D341Med (cell line): Measurements from ENCODE around the gene NCKAP5.

Experiments used
- DNase-seq: peaks from one replicate; pipeline ENCODE4 v3.0.0; 2012; ENCODE audit warnings: low spot score

Gene NCKAP5

DNA sequence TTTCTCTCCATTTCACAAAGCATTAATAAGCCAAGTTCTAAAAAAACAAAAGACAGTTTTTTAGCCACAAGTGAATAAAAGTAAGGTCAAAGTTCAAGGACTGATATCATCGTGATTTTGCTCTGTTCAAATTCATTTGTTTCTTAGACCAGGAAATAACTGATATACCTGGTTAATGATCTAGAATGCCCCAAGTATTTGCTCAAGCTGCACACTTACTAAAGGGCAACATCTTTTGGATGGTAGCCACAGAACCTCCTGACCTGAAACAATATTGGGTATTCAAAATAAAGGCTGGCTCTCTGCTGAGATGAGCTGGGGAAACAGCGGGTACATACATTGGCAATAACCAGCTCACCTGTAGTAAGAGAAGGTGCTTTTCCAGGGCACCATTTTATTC is 583.5 kb downstream of the NCKAP5 start:
- no peak for DNase-seq

DNA sequence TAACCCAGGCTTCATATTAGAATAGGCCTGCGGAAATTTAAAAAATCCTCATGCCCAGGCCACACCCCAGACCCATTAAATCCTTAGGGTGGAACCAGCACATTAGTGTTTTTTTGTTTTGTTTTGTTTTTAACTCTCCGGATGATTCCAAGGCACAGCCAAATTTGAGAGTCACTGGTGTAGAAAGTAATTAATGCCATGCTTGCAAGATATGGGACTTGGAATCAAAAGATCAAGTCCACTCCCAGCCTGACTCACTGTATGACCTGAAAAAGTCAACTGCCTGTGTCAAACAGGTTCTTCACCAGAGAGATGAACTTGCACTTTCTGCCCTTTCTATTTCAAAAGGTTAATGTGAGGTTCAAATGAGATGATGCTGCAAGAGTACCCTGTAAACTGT is 588.0 kb downstream of the NCKAP5 start:
- no peak for DNase-seq

DNA sequence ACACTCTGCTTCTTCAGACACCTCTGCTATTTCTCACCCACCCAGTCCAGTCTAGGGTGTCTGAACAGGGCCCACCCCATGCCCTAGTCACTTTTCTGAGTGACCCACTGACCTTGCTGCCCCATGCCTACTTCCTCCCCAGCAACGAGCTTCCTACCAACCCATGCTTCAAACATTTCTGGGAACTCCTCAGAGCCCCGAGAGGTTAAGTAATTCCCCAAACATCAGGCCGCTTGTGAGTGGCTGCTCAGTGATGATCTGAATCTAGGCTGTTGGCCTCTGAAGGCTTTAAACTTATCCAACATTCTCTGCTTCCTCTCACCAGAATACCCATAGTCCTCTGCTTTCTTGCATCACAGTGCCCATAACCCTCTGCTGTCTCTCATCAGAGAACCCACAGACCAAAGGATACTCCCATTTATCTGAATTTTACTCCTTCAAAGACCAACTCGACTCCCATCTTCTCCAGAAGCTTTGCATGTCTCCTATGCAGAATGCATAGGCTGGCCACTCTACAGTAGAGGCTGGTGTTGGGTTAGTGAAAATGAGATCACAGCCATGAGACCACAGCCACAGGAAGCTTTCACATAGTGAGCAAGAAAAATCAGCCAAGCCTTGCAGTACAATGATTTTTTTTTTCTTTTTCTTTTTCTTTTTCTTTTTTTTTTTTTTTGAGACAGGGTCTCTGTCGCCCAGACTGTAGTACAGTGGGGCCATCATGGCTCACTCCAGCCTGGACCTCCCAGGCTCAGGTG is 588.7 kb downstream of the NCKAP5 start:
- DNase-seq, result no peak

DNA sequence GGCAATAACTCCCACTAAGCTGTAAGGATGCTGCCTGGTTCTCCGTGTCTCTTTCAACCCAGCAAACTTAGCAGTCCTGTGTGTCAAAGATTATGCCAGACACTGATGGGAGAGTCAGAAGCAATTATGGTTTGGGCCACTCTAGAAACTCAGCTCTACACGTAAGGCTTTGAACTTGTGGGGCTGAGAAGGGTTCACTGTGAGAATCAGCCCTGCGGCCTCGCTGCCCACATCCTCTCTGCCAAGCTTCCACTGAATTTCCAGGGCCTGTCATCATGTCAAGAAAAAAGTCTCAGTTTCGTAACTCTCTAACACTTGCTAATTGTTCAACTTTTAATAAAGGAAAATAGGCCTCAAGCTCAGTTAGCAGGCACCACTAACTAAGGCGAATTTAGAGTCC is 589.4 kb downstream of the NCKAP5 start:
- no peak for DNase-seq

- no peak for DNase-seq
These were observed 590.3 kb downstream of the NCKAP5 start for GRCh38 chr2:132977812-132978529.

DNA sequence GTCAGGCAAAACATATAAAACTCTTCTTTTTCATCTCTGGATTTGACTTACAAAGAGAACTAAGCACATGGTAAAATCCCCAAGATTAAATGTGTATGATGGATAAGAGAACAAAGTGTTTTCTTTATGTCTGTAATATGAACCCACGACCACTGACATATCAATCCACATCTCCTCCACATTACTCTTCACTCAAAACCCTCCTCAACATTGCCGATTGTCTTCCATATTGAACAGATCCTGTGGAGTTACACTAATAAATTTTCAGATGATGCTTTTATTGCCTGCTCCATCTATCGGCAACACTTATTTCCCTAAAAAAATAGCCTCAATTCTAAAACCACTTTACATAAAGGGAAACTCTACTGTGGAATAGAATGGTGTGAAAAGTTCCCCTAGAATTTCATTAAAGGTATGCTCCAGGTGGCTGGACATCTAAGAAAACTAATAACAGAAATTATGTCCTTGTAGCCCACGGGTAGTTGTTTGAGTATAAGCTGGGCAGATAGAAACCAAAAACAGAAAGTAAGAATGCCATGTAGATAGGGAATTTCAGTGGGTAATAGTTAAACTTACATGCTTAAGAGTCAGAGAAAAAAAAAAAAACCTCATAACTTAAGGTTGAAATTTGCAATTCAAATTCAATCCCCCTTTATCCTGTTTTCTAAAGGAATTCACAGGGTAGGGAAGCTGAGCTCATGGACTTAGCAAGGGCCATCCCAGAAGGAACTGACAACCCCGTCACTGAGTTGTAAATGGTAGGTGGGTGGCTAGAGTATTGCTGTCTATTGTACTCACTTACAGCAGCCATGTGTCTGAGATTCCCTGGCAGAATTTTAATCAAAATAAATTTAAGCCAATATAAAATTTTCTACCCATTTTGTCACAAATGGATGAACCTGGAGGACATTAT is 592.8 kb downstream of the NCKAP5 start:
- DNase-seq, result no peak

GRCh38 chr2:132974467-132975095 is 593.7 kb downstream of the NCKAP5 start:
- no peak for DNase-seq

DNA sequence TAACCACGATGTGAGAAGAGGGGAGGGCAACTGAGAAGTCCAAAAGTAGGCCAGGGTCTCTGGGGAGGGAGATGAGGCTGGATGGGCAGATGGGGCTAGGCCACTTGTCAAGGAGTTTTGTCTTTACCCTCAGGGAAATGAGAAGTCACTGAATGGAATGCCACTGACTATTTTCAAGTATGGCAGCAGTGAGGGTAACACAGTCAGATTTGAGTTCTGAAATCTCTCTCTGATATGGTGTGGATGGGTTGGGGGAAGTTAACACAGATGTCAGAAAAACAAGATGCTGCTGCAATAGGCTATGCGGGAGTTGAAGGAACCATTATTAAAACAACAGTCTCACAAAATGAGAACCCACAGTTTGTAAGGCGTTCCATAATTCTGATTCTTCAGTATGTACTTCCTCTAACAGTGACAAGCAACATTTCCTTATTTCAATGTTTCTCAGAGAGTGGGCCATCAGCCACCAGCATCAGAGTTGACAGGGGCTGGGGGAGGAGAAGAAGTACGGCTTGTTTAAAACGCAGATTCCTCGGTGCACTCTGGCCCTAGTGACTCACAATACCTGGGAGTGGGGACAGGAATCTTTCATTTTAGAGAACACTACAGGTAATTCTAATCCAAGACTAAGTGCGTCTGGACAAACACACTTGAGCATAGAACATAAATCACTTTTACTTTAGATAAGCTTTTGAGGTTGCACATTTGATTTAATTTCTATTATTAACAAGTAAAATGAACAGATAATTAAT is 596.8 kb downstream of the NCKAP5 start:
- no peak for DNase-seq

- DNase-seq, result no peak
These were observed 598.8 kb downstream of the NCKAP5 start for GRCh38 chr2:132969371-132969985.

- no peak for DNase-seq
These were observed 602.8 kb downstream of the NCKAP5 start for GRCh38 chr2:132965460-132965859.

DNA sequence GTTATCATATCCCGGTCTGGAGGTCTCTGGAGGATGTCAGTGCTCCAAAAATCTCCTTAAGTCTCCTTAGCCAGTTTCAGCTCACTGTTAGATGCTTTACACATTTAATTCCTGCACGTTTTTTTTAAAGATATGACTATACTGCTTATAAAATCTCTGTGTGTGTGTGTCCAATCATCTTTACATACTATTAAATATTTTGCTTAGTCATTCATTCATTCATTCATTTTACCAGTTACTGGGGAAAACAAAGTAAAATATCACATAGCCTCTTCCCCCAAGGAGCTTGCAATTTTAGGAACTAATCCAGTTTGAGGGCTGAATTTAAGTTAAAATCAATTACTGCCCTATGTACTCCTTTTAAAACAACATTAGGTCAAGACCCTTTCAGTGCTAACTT is 605.1 kb downstream of the NCKAP5 start:
- no peak for DNase-seq

DNA sequence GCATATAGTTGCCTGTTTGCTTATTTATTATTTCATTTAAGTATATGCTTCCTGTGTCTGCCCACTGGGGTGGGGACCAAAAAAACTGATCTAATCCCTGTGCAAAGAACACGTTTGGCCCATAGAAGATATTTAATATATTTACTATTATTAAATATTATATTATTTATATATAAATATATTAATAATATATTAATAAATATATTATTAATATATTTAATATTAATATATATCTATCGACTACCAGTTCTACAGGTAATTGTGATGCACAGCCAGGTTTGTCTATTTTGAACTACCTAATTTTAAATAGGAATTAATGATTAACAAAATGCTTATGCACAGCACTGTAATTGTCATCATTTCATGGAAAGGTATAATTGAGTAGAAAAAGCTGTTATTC is 609.4 kb downstream of the NCKAP5 start:
- no peak for DNase-seq

GRCh38 chr2:132955871-132956615 is 612.2 kb downstream of the NCKAP5 start:
- no peak for DNase-seq

DNA sequence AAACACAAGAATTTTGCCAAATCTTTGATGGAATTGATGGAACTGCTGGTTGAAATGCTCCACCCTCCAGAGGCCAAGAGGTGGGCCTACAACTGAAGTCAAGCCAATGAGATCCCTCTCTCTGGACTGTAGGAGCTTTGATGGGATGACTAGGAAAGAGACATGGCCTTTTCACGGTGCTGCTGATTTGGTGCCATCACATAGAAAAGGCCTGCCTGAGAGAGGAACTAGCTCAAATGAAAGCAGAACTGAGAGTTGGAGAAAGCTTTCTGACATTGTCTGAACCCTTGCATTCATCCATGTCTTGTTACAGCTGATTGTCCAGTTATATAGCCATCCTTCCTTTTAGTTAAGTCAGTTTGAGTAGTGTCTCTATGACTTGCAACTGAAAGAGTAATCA is 614.5 kb downstream of the NCKAP5 start:
- no peak for DNase-seq

- DNase-seq, result no peak
These were observed 617.1 kb downstream of the NCKAP5 start for GRCh38 chr2:132951008-132951714.

- no peak for DNase-seq
These were observed 619.2 kb downstream of the NCKAP5 start for GRCh38 chr2:132949108-132949507.

- no peak for DNase-seq
These were observed 620.1 kb downstream of the NCKAP5 start for GRCh38 chr2:132948211-132948610.

DNA sequence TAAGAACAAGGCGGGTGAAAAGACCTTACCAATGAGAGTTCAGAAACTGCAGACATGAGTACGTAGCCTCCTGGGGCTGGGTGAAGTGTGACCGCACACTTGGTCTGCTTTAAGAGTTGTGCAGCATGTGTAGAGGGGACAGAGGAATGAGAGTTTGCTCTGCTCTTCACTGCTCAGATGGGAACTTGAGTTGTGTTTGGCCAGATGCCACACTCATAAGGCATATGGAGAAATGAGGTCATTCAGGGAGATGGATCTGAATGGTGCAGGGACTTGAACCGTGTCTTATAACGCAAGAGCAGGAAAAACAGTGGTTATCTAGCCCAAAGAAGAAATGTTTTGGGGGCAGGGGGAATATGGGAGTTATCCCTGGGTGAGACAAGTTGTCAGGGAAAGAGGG is 624.4 kb downstream of the NCKAP5 start:
- DNase-seq, result no peak

- no peak for DNase-seq
These were observed 626.8 kb downstream of the NCKAP5 start for GRCh38 chr2:132941296-132942020.
